WERI-Rb-1 (cell line): ENCODE results near the gene MAST4.

ENCODE experiments used
- DNase-seq: peaks from one replicate; pipeline ENCODE4 v3.0.0-alpha.2; 2020
- H3K27ac ChIP-seq: fragments of 250-450 bp; sonication (Bioruptor Pico); 2 replicates; pipeline ENCODE4 v1.5.1; 2020; ENCODE audit warnings: mild to moderate bottlenecking, moderate library complexity
- H3K27me3 ChIP-seq: fragments of 250-450 bp; sonication (Bioruptor Pico); 2 replicates; pipeline ENCODE4 v1.5.1; 2021; ENCODE audit warnings: mild to moderate bottlenecking, low read depth, moderate library complexity; ENCODE audit not compliant: insufficient read depth, severe bottlenecking
- H3K36me3 ChIP-seq: fragments of 250-450 bp; sonication (Bioruptor Pico); 2 replicates; pipeline ENCODE4 v1.5.1; 2020; ENCODE audit warnings: mild to moderate bottlenecking, moderate library complexity
- H3K4me3 ChIP-seq: 2 replicates; pipeline ENCODE4 v1.5.1; 2011; ENCODE audit warnings: low read depth, mild to moderate bottlenecking, control low read depth, low read length
- H3K9me3 ChIP-seq: fragments of 250-450 bp; sonication (Bioruptor Pico); 2 replicates; pipeline ENCODE4 v1.5.1; 2021; ENCODE audit warnings: mild to moderate bottlenecking, moderate library complexity; ENCODE audit not compliant: severe bottlenecking
- TF ChIP-seq, protein P1 (sequence below): IDR thresholded peaks from 2 replicates; pipeline ENCODE4 v1.5.1; 2011; ENCODE audit warnings: low read depth, mild to moderate bottlenecking, control low read depth, inconsistent platforms, low read length

MAST4 gene

DNA sequence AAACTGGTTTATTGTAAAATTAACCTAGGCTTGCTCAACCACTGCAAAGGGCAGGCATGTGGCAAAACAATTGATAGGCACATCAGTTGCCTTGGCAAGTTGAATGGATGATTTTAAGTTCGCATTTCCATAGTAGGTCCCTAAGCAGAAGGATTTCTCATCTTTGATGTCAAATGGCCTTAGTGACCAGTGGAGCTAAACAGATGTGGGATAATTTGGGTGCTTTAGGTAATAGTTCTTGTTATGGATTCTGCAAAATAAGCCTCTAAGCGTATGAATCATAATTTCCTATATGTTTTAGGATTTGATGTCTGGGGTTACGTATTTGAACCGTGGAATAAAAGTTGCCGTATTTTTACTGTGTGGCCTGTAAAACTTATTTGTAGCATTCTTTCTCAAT, 418.0 kb downstream of the MAST4 start:
- no peak overlapping the region for H3K27ac ChIP-seq
- H3K4me3 ChIP-seq = no peak overlapping the region
- DNase-seq = no peak
- TF ChIP-seq, protein P1, sequence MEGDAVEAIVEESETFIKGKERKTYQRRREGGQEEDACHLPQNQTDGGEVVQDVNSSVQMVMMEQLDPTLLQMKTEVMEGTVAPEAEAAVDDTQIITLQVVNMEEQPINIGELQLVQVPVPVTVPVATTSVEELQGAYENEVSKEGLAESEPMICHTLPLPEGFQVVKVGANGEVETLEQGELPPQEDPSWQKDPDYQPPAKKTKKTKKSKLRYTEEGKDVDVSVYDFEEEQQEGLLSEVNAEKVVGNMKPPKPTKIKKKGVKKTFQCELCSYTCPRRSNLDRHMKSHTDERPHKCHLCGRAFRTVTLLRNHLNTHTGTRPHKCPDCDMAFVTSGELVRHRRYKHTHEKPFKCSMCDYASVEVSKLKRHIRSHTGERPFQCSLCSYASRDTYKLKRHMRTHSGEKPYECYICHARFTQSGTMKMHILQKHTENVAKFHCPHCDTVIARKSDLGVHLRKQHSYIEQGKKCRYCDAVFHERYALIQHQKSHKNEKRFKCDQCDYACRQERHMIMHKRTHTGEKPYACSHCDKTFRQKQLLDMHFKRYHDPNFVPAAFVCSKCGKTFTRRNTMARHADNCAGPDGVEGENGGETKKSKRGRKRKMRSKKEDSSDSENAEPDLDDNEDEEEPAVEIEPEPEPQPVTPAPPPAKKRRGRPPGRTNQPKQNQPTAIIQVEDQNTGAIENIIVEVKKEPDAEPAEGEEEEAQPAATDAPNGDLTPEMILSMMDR = no peak
- no peaks in the 10 kb centered on the region for H3K9me3 ChIP-seq
- H3K36me3 ChIP-seq = no peaks in the 10 kb centered on the region
- no peaks in the 10 kb centered on the region for H3K27me3 ChIP-seq

DNA sequence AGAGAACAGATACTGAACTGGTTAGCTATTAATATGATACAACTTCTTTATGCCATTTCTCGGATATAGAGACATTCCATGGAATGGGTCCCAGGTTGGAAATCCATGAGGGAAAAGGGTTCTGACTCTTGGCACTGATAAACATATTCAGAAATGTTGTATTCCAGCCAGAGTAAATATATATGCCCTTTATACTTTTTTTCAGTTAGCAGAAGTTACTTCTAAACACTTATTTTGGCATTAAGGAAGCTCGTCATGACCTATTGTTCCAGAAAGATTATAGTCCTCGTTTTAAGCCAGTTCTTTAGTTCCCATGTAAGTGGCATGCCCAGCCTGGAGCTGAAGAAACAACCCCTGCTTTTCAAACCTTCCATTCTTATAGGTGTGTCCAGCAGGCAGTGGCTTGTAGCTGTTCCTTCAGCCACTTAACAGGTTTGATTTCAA, 418.8 kb downstream of the MAST4 start:
- TF ChIP-seq, protein P1 = no peak
- H3K36me3 ChIP-seq = no peaks in the 10 kb centered on the region
- no peak overlapping the region for H3K27ac ChIP-seq
- H3K27me3 ChIP-seq = no peaks in the 10 kb centered on the region
- DNase-seq = no peak
- H3K4me3 ChIP-seq = no peak overlapping the region
- H3K9me3 ChIP-seq = no peaks in the 10 kb centered on the region

DNA sequence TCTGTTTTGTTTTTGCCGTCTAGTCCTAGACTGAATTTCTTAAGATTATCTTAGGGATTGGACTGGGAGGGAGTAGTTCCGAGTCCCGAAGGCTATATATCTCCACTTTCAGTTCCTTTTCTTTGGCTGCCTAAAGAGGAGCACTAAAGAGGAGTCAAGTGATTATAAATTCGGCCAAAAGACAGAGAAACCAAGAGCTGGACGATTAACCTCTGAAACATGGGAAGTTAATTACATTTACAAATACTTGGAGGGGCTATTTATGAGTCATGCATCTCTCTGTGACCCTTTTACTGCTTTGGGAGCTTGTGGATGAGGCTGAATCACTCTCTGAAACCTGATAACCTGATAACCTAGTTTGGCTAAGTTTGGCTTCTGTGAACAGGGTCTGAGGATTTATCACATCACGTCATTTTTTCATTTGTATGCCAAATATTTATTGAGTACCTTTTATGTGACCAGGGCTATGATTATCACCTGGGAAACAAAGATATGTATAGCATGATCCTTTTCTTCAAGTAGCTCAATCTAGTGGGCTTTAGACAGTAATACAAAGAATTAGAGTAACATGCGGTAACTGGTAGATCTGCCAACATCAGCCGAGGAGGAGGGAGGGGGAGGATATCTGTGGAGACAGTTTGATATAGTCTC, 419.5 kb downstream of the MAST4 start:
- TF ChIP-seq, protein P1 = no peak
- no peak overlapping the region for H3K4me3 ChIP-seq
- no peaks in the 10 kb centered on the region for H3K36me3 ChIP-seq
- DNase-seq = no peak
- no peaks in the 10 kb centered on the region for H3K9me3 ChIP-seq
- no peaks in the 10 kb centered on the region for H3K27me3 ChIP-seq
- no peak overlapping the region for H3K27ac ChIP-seq

DNA sequence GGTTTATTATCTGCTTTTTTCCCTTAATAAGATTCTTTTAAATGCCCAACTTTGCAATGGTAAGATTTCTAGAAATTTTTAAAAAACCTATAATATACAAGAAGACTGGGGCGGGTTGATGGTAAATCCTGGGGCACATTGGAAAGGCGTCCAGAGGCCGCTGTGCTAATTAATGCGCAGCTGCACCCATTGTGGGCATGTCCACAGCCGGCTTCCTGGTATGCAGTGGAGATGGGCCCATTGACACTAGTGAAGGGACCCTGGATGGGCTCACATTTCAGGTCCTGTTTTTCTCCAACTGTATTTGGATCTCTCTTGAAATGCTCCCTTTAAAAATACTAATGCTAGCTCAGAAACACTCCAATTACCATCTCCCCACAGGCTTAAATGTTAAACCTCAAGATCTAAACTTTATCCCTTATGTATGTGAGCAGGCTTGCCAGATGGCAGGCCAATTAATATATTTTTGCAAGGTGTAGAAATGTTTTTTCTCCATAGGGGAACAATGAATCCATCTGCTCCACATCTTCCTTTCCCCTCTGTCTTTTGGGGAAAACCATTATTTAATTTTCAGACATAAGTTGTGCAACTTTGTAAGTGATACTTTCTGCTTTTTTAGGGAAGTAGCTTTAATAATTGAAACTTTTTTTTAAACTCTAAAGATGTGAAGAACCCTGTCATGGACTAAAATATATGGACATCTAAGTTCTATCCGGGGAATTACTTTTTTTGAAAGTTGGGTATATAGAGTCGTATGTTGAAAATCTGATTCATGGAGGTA, 423.1 kb downstream of the MAST4 start:
- Histone ChIP-seq H3K27me3 (no peaks in the 10 kb centered on the region), H3K27ac (peak overlapping the region; percentile 24; the same call in 1 of the 2 replicates), H3K36me3 (no peaks in the 10 kb centered on the region), H3K4me3 (no peak overlapping the region), H3K9me3 (no peaks in the 10 kb centered on the region)
- DNase-seq = peak; percentile 12
- TF ChIP-seq, protein P1 = no peak

DNA sequence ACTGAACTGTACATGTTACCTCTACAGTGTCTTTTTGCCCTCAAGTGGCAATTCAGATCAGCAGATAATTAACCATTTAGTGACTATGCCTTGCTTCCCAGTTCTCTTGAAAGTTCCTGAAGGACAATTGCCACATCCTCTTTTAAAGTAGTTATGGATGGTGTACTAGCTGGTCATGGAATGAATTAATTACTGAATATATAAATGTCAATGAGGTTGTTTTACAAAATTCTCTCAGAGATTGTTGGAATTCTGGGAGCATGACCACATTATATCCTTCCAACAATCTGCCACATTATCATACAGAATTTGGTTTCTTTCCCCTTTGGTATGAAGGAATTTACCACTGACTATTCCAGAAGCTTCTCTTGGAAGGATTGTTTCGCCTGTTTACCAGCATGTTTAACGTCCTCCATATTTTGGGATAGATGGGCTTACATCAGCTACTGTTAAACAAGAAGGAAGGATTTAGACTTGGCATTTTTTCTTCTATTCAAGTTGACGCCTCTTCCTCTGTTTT, 424.0 kb downstream of the MAST4 start:
- TF ChIP-seq, protein P1 = no peak
- DNase-seq = no peak

More for the DNA sequence above, 424.0 kb downstream of the MAST4 start:
- no peaks in the 10 kb centered on the region for H3K9me3 ChIP-seq
- no peak overlapping the region for H3K4me3 ChIP-seq
- no peaks in the 10 kb centered on the region for H3K27me3 ChIP-seq
- H3K36me3 ChIP-seq = no peaks in the 10 kb centered on the region
- no peak overlapping the region for H3K27ac ChIP-seq
